ENCODE results near the gene MTERF4. TPM values are rescaled to one million over a fixed set of nuclear protein-coding genes. Genes with fewer than 3 reads are reported as not detected.
"Not testable (repeated sequence)": the region's sequence is repeated elsewhere in the genome, so short reads cannot be mapped to it uniquely, and the experiment has no call there.

MTERF4 gene
- polyA plus RNA-seq, 6 donors from 2014 or later = 45.7 to 71.2 (median 58.3) TPM

- not testable (repeated sequence) for H3K9me3 Mint-ChIP-seq; H3K27ac Mint-ChIP-seq; DNase-seq; H3K36me3 Mint-ChIP-seq; ATAC-seq (ENCODE audit: low read depth in 2 of 2); H3K27me3 Mint-ChIP-seq
- H3K4me3 Mint-ChIP-seq = peak overlapping the region in 3 of 8 donors; percentile 33 to 93 (median 84)
- H3K4me1 Mint-ChIP-seq = peaks cover 33 to 61% (median 51%) of the 10 kb centered on the region in 3 donors
Observed at GRCh38 chr2:241104611-241105010, 2.5 kb upstream of the MTERF4 start.

- Mint-ChIP-seq H3K27me3 (no peaks in the 10 kb centered on the region), H3K36me3 (peaks cover 0 to 8% of the 10 kb centered on the region in 2 donors), H3K27ac (peak overlapping the region; percentile 96 to 99 (median 98)), H3K4me3 (peak overlapping the region; percentile 93 to 99 (median 96)), H3K4me1 (peaks cover 36 to 62% (median 48%) of the 10 kb centered on the region in 3 donors), H3K9me3 (no peaks in the 10 kb centered on the region)
- DNase-seq (no peak), ATAC-seq (ENCODE audit: low read depth in 2 of 2) (no peak)
Observed at GRCh38 chr2:241103176-241103595, 1.1 kb upstream of the MTERF4 start.

DNA sequence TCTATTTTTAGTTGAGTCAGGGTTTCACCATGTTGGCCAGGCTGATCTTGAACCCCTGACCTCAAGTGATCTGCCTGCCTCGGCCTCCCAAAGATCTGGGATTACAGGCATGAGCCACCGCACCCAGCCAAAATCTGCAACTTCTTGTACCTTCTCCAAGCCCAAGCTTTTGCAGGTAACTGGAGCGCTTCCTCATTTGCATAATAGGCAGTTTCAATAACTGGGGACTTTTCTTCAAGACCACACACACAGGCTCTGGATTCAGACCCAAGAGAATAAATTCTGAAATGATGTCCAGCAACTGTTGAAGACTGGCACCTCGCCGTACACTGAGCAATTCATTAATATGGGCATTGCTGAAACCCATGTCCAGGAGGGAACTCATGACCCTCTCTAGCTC lies 2.8 kb downstream of the MTERF4 start:
- peaks cover 51 to 87% (median 77%) of the 10 kb centered on the region in 3 donors for H3K4me1 Mint-ChIP-seq
- no peaks in the 10 kb centered on the region for H3K27me3 Mint-ChIP-seq
- H3K27ac Mint-ChIP-seq = peak overlapping the region in 5 of 6 donors; percentile 22 to 94 (median 84)
- DNase-seq (peak; percentile 44), ATAC-seq (ENCODE audit: low read depth in 2 of 2) (peak; percentile 34 to 35)
- peaks cover 16 to 27% of the 10 kb centered on the region in 2 donors for H3K36me3 Mint-ChIP-seq
- H3K4me3 Mint-ChIP-seq = peak overlapping the region in 7 of 8 donors; percentile 69 to 95 (median 84)
- H3K9me3 Mint-ChIP-seq = no peaks in the 10 kb centered on the region

DNA sequence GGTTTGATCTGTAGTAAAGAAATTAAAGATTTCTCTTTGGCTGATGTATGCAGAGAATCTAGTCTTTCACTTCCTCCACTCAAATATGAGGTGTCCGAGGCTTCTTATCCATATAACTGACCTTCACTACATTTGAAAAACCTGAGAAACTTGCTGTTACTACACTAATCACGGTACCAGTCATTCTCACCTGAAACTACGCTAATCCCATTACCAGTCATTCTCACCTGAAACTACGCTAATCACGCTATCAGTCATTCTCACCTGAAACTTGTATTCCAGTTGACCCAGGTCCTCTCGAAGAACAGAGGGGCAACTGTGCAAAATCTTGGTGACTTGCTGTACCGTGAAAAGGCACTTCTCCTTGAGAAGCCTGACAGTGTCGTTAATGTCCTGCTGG lies 5.1 kb downstream of the MTERF4 start:
- peak overlapping the region in 1 of 8 donors; percentile 59 for H3K4me3 Mint-ChIP-seq
- no peaks in the 10 kb centered on the region for H3K9me3 Mint-ChIP-seq
- no peak for ATAC-seq (ENCODE audit: low read depth in 2 of 2)
- no peak for DNase-seq
- peaks cover 16 to 27% of the 10 kb centered on the region in 2 donors for H3K36me3 Mint-ChIP-seq
- no peaks in the 10 kb centered on the region for H3K27me3 Mint-ChIP-seq
- peak overlapping the region in 3 of 6 donors; percentile 63 to 89 (median 86) for H3K27ac Mint-ChIP-seq
- peaks cover 47 to 70% (median 66%) of the 10 kb centered on the region in 3 donors for H3K4me1 Mint-ChIP-seq

GRCh38 chr2:241095594-241096290 lies 6.3 kb downstream of the MTERF4 start:
- DNase-seq (peak; percentile 35), ATAC-seq (ENCODE audit: low read depth in 2 of 2) (peak; percentile 77 to 82)
- H3K4me1 Mint-ChIP-seq = peaks cover 45 to 61% (median 61%) of the 10 kb centered on the region in 3 donors
- peaks cover 21 to 27% of the 10 kb centered on the region in 2 donors for H3K36me3 Mint-ChIP-seq
- no peaks in the 10 kb centered on the region for H3K9me3 Mint-ChIP-seq
- peak overlapping the region in 6 of 8 donors; percentile 0 to 55 (median 28) for H3K4me3 Mint-ChIP-seq
- peak overlapping the region; percentile 57 to 96 (median 92) for H3K27ac Mint-ChIP-seq
- no peaks in the 10 kb centered on the region for H3K27me3 Mint-ChIP-seq

- ATAC-seq (ENCODE audit: low read depth in 2 of 2) (no peak), DNase-seq (no peak)
- H3K9me3 Mint-ChIP-seq = no peaks in the 10 kb centered on the region
- H3K4me1 Mint-ChIP-seq = peaks cover 41 to 53% (median 53%) of the 10 kb centered on the region in 3 donors
- H3K36me3 Mint-ChIP-seq = peaks cover 21 to 27% of the 10 kb centered on the region in 2 donors
- peak overlapping the region in 5 of 6 donors; percentile 76 to 95 (median 83) for H3K27ac Mint-ChIP-seq
- no peaks in the 10 kb centered on the region for H3K27me3 Mint-ChIP-seq
- H3K4me3 Mint-ChIP-seq = no peak overlapping the region
Observed at GRCh38 chr2:241094924-241095420, 7.1 kb downstream of the MTERF4 start.

DNA sequence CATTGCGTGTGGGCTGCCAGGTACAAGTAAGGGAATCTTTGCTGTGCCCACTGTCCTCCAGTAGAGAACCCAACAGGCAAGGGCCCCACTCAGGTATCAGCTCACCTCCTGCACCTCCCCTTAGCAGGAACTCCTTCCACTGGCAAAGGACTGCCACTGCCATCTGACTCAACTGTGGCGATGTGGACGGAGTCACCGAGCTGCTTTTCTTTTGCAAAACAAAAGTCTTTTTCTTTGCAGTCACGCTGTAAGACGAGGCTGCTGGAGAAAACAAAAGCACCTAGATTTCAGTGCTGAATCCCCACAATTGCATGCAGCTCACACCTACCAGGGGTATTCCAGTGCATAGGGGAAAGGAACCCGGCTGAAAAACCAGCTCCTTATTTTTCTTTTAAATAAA lies 7.9 kb downstream of the MTERF4 start:
- peak overlapping the region in 1 of 6 donors; percentile 60 for H3K27ac Mint-ChIP-seq
- H3K36me3 Mint-ChIP-seq = peaks cover 21 to 27% of the 10 kb centered on the region in 2 donors
- ATAC-seq (ENCODE audit: low read depth in 2 of 2) = no peak
- no peak for DNase-seq
- peaks cover 33 to 45% (median 45%) of the 10 kb centered on the region in 3 donors for H3K4me1 Mint-ChIP-seq
- no peaks in the 10 kb centered on the region for H3K27me3 Mint-ChIP-seq
- no peaks in the 10 kb centered on the region for H3K9me3 Mint-ChIP-seq
- no peak overlapping the region for H3K4me3 Mint-ChIP-seq

DNA sequence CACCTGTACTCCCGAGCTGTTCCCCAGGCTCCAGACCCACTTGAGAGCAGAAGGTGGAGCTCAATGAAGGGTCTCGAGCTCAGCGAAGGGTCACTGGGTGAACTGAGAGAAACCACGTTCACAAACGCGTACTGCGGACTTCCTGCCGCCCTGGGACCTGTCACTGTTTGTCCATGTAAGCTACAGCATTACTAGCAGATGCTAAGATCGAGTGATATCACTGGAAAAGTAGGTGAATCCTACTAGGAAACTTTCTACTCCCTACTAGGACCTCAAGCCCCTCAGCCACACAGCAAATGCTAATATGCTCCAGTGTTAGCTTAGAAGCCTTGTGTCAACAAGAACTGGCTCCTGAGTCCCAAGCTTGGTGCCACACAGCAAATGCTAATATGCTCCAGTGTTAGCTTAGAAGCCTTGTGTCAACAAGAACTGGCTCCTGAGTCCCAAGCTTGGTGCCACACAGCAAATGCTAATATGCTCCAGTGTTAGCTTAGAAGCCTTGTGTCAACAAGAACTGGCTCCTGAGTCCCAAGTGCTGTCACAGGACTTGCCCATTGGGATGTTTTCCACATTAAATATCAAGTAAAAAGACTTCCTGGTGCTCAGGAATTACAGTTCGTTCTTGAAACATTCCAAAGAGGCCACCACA lies 8.8 kb downstream of the MTERF4 start:
- peaks cover 27 to 40% (median 36%) of the 10 kb centered on the region in 3 donors for H3K4me1 Mint-ChIP-seq

GRCh38 chr2:241092677-241093076 lies 9.4 kb downstream of the MTERF4 start:
- peaks cover 18 to 21% of the 10 kb centered on the region in 2 donors for H3K36me3 Mint-ChIP-seq
- no peak overlapping the region for H3K4me3 Mint-ChIP-seq
- no peak for DNase-seq
- H3K27me3 Mint-ChIP-seq = no peaks in the 10 kb centered on the region
- H3K9me3 Mint-ChIP-seq = no peaks in the 10 kb centered on the region
- ATAC-seq (ENCODE audit: low read depth in 2 of 2) = no peak
- H3K4me1 Mint-ChIP-seq = peaks cover 27 to 44% (median 30%) of the 10 kb centered on the region in 3 donors
- peak overlapping the region in 3 of 6 donors; percentile 65 to 90 (median 81) for H3K27ac Mint-ChIP-seq

More for the DNA sequence above, 8.8 kb downstream of the MTERF4 start:
- peaks cover 20 to 21% of the 10 kb centered on the region in 2 donors for H3K36me3 Mint-ChIP-seq
- not testable (repeated sequence) for H3K4me3 Mint-ChIP-seq; H3K27me3 Mint-ChIP-seq; H3K9me3 Mint-ChIP-seq; ATAC-seq (ENCODE audit: low read depth in 2 of 2); DNase-seq
- H3K27ac Mint-ChIP-seq = peak overlapping the region in 2 of 6 donors; percentile 65 to 81

DNA sequence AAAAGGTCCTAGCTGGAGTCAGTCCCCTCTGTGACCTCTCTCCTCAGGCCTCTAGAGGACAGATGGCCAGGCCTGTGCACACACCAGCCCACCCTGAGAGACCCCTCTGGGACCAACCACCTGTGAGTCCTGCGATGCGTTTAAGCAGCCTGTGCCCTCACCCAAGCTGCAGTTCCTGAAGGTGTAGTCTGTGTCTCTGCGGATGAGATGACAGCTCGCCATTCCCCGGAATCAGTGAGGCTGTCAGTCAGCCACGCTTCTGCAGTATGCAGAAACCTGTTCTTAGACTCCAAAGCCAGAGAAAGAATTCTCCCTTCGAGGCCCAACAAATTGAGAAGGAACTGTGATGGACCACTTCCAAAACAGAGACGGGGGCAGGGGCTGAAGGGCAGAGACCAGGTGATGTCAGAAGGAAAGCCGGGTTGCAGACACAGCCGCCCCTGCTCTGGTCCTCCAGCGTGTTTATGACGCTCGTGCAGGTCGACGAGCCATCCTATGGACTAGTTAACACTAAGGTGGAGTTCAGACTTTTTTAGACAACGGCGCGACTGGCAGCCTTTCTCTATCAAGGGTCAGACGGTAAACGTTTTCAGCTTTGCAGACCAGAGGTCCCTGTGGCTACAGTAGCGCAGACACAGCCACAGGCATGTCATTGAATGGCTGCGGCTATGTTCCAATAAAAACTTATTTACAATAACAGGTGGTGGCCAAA lies 10.2 kb downstream of the MTERF4 start:
- Mint-ChIP-seq H3K9me3 (no peaks in the 10 kb centered on the region), H3K36me3 (peaks cover 12 to 17% of the 10 kb centered on the region in 2 donors), H3K4me1 (peaks cover 19 to 36% (median 22%) of the 10 kb centered on the region in 3 donors), H3K4me3 (no peak overlapping the region), H3K27me3 (no peaks in the 10 kb centered on the region), H3K27ac (peak overlapping the region in 2 of 6 donors; percentile 40 to 54)
- ATAC-seq (ENCODE audit: low read depth in 2 of 2) = no peak
- no peak for DNase-seq

- H3K4me1 Mint-ChIP-seq = peaks cover 18 to 35% (median 21%) of the 10 kb centered on the region in 3 donors
- H3K27ac Mint-ChIP-seq = peak overlapping the region in 3 of 6 donors; percentile 40 to 92 (median 80)
- DNase-seq (no peak), ATAC-seq (ENCODE audit: low read depth in 2 of 2) (no peak)
- no peak overlapping the region for H3K4me3 Mint-ChIP-seq
- no peaks in the 10 kb centered on the region for H3K27me3 Mint-ChIP-seq
- peaks cover 17 to 22% of the 10 kb centered on the region in 2 donors for H3K36me3 Mint-ChIP-seq
- no peaks in the 10 kb centered on the region for H3K9me3 Mint-ChIP-seq
Observed at GRCh38 chr2:241091201-241091600, 10.9 kb downstream of the MTERF4 start.

DNA sequence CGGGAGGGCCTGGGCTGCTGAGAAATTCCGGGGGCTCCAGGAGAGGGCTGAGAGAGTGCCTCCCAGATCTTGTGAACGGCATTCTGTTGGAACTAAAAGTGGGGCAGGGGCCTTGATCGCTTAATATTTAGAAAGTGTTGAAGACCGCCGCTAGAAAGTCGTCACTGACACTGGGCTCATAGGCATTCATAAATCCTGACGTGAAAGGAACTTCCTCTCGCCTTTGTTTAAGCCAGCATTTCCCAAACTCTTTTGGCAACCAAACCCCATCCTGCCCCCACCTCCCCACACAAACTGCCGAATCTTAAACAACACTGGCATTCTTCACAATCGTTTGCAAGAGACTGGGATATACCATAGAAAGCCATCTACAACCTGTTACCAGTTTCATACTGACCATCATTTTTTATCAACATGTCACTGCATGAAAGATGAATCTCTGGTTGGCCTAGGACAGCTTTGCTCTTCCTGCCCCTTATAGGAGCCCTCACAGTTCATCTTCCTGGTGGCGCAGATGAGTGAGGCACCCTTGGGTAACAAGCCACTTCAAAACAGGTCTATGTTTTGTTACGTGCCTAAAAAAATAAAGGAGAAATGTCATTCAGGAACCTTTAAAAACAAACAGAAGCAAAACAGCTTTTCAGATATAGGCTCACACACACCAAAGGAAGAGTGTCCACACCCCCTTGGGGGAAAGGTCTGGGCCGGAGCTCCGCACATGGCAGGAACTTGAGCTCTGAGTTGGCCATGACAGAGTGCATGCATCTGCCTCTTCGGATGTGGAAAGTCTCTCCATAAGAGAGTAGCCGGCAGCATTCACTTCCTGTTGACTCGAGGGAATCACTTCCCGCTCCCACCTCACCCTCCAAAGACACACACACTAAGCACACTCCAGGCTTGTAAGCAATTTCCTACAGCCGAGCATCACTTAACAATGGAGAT lies 13.0 kb downstream of the MTERF4 start:
- Mint-ChIP-seq H3K27ac (peak overlapping the region in 3 of 6 donors; percentile 81 to 85 (median 82)), H3K4me1 (peaks cover 0 to 19% (median 15%) of the 10 kb centered on the region in 3 donors), H3K4me3 (peak overlapping the region in 1 of 8 donors; percentile 40), H3K27me3 (no peaks in the 10 kb centered on the region), H3K9me3 (peaks cover 0 to 9% (median 4%) of the 10 kb centered on the region in 7 donors), H3K36me3 (peaks cover 26 to 28% of the 10 kb centered on the region in 2 donors)
- no peak for DNase-seq
- ATAC-seq (ENCODE audit: low read depth in 2 of 2) = no peak
